SH-SY5Y (cell line): ENCODE measurements around the gene TOM1L2.

Experiments
- GATA2 ChIP-seq: IDR thresholded peaks from 2 replicates; pipeline ENCODE4 v1.6.1; 2011; ENCODE audit warnings: mild to moderate bottlenecking, low read depth, low read length
- GATA3 ChIP-seq: IDR thresholded peaks from 2 replicates; pipeline ENCODE4 v1.6.1; 2011; ENCODE audit warnings: low read depth, mild to moderate bottlenecking, low read length, moderate library complexity

The TOM1L2 gene

DNA sequence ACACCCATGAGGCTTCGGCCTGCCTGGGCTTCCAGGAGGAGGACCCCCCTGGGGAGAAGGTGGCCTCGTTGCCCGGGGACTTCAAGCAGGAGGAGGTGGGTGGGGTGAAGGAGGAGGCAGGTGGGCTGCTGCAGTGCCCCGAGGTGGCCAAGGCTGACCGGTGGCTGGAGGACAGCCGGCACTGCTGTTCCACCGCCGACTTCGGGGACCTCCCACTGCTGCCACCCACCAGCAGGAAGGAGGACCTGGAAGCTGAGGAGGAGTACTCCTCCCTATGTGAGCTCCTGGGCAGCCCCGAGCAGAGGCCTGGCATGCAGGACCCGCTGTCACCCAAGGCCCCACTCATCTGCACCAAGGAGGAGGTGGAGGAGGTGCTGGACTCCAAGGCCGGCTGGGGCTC lies 176.9 kb downstream of the TOM1L2 start:
- TF ChIP-seq GATA3 (no peak), GATA2 (no peak)

DNA sequence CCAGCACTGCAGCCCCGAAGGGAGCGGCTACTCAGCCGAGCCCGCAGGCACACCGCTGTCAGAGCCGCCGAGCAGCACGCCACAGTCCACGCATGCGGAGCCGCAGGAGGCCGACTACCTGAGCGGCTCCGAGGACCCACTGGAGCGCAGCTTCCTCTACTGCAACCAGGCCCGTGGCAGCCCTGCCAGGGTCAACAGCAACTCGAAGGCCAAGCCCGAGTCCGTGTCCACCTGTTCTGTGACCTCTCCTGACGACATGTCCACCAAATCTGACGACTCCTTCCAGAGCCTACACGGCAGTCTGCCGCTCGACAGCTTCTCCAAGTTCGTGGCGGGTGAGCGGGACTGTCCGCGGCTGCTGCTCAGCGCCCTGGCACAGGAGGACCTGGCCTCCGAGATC lies 177.8 kb downstream of the TOM1L2 start:
- TF ChIP-seq GATA3 (no peak), GATA2 (no peak)
